HUES64 (cell line): Measurements from ENCODE around the gene SPTBN5. TPM values are rescaled to one million over a fixed set of nuclear protein-coding genes. Genes with fewer than 3 reads are reported as not detected.
A peak's percentile ranks its signal among the peaks of the same experiment; 100 is the strongest.

Source experiments
- H3K27ac ChIP-seq: 2 replicates; pipeline ENCODE4 v1.7.0; 2013; ENCODE audit warnings: low read depth, low read length, inconsistent platforms
- H3K27me3 ChIP-seq: 2 replicates; pipeline ENCODE4 v1.6.1; 2013; ENCODE audit warnings: mild to moderate bottlenecking, low read length; ENCODE audit not compliant: insufficient read depth
- H3K36me3 ChIP-seq: 2 replicates; pipeline ENCODE4 v1.6.1; 2013; ENCODE audit warnings: mild to moderate bottlenecking, low read length; ENCODE audit not compliant: insufficient read depth
- H3K4me1 ChIP-seq: 2 replicates; pipeline ENCODE4 v1.6.1; 2013; ENCODE audit warnings: mild to moderate bottlenecking, low read length, moderate library complexity; ENCODE audit not compliant: insufficient read depth
- H3K4me3 ChIP-seq: 2 replicates; pipeline ENCODE4 v1.5.1; 2013; ENCODE audit warnings: mild to moderate bottlenecking, low read length, moderate library complexity
- H3K9ac ChIP-seq: 2 replicates; pipeline ENCODE4 v1.6.1; 2013; ENCODE audit warnings: mild to moderate bottlenecking, low read depth, low read length
- H3K9me3 ChIP-seq: 2 replicates; pipeline ENCODE4 v1.6.1; 2013; ENCODE audit warnings: low read depth, low read length; ENCODE audit not compliant: insufficient read depth
- WGBS: fragments of 150-250, 120-280 bp; methylation state at CpG from one replicate; pipeline ENCODE4 v1.1.7; 2013; ENCODE audit warnings: missing lambda C conversion rate; 5-methylcytosine and 5-hydroxymethylcytosine counted together
- polyA plus RNA-seq, 2 experiments: library from polyadenylated mRNA; stranded (reverse); fragments of 50-300 nt; gene quantifications; one replicate each; pipeline ENCODE4 v1.2.3, GENCODE V29; 2013

The SPTBN5 gene
- 0.20 TPM for polyA plus RNA-seq (2013, experiment 1 of 2)
- polyA plus RNA-seq (2013, experiment 2 of 2) = 0.32 TPM

DNA sequence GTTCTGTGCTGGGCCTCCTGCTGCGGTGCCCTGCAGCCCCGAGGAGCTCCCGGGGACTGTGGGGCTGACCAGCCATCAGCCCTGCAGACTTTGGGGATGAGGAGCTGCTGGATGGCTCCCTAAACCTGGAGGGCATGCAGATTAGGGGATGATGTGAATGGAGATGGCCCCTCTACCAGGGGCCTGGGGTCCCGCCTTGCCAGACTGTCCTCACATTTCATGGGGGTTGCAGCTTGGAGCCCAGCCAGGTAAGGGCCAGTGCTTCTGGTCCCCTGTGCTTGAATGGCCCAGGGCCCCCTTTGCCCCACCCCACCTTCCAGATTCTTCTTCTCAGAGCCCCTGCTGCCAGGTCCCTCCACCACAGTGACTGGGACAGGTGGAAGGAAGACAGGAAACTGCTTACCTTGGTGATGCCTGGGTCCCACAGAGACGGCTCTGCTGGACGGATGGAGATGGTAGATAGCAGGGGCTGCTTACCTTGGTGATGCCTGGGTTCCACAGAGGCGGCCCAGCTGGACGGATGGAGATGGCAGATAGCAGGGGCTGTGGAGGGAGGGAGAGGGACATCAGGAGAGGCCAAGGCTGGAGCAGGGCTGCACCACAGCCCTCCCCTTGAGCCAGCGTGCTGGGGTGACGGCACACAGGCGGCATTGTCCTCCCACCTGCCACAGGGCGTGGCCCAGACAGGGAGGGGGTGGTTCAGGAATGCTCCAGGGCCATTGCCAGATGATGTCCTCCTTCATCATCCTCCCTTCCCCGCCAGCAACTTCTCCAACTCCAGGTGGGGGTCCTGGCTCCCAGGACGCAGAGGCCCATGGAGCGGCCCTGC lies at the start of gene SPTBN5:
Gene SPTBN5 (minus strand): TSS at position 632 of the 829 bp plus-strand sequence. CDS start 556 bp downstream, at position 76.
- Histone ChIP-seq H3K4me1 (no peaks in the 10 kb centered on the region; the same call in 1 of the 2 replicates), H3K36me3 (no peaks in the 10 kb centered on the region), H3K27ac (no peak within 1 kb of the TSS), H3K4me3 (no peak within 1 kb of the TSS), H3K9me3 (no peaks in the 10 kb centered on the region), H3K9ac (no peak within 1 kb of the TSS), H3K27me3 (no peaks in the 10 kb centered on the region)
- WGBS = 94% methylated on average over 15 of the region's 15 CpGs

DNA sequence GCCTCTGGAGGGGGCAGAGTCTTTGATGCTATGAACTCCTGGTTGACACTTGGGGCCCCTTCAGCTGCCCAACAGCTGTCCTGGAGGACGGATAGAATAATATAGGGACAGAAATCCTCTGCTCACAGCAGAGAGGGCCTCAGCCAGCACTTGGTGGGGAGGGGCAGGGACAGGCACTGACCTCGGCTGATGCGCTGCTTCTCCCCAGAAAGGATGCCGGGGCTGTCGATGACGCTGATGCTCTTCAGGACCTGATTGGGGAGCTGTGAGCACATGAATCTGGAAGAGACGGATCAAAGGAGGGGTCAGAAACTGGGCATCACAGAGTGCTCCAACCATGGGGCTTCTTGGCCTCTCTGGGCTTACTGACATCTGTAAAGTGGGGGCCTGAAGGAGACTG lies 49.0 kb upstream of the SPTBN5 start:
- H3K9me3 ChIP-seq = no peaks in the 10 kb centered on the region
- H3K36me3 ChIP-seq = peaks cover 21% of the 10 kb centered on the region
- 88% methylated on average over 7 of the region's 7 CpGs for WGBS
- no peak overlapping the region for H3K4me3 ChIP-seq
- H3K4me1 ChIP-seq = peaks cover 14% of the 10 kb centered on the region; the same call in 1 of the 2 replicates
- no peaks in the 10 kb centered on the region for H3K27me3 ChIP-seq
- no peak overlapping the region for H3K9ac ChIP-seq
- H3K27ac ChIP-seq = no peak overlapping the region

DNA sequence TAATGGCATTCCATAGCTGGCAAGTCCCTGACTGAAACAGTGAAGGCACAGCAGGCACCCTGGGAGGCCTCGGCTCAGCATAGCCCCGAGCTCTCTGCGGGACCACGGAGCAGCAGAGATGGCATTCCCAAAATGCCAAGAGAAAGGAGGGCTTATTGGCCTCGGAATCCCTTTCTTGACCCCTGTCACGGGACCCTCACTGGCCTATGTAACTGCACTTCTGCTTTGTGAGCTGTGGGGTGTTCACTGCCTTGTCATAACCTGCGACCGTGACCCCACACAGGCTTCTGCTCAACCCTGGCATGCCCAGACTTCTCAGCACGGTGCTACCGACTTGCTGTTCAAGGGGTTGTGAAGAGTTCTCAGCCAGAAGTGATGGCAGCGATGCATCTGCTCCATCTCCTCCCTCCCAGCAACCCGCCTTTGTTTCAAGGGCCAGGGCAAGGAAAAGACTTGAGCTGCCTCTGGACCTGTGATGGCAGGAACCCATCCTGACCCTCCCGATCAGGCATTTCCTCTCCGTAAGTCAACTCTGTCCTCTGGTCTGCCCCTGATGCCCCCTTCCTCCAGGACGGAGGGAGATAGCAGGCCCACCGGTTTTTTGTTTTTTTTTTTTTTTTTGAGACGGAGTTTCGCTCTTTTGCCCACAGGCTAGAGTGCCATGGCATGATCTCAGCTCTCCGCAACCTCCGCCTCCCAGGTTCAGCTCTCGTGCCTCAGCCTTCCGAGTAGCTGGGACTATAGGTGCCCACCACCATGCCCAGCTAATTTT lies 48.0 kb upstream of the SPTBN5 start:
- no peak overlapping the region for H3K9ac ChIP-seq
- no peaks in the 10 kb centered on the region for H3K9me3 ChIP-seq
- peak overlapping the region; percentile 54 for H3K27ac ChIP-seq
- H3K4me3 ChIP-seq = no peak overlapping the region
- peaks cover 21% of the 10 kb centered on the region for H3K36me3 ChIP-seq
- no peaks in the 10 kb centered on the region for H3K27me3 ChIP-seq
- H3K4me1 ChIP-seq = peaks cover 14% of the 10 kb centered on the region; the same call in 1 of the 2 replicates
- 81% methylated on average over 22 of the region's 22 CpGs for WGBS

DNA sequence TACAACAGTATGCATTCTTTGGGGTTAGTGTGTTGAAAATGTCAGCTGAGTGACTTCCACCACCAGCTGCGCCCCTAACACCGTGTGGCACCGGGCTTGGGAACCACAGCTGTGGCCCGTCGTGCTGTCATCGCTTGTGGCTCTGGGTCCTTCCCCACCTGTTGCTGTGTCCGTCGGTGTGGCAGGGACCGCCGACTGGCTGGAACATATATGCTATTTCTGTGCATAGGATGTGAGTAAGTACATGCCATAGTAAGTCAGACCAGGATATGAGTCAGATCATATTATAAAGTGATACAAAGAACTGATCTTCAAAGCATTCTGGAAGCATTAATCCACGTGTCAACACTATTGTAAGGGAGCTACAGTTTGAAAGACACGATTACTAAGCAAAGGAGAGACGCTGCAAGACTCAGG lies 46.6 kb upstream of the SPTBN5 start:
- H3K9ac ChIP-seq = no peak overlapping the region
- H3K36me3 ChIP-seq = peaks cover 21% of the 10 kb centered on the region
- H3K27ac ChIP-seq = no peak overlapping the region
- 97% methylated on average over 13 of the region's 13 CpGs for WGBS
- no peaks in the 10 kb centered on the region for H3K9me3 ChIP-seq
- H3K27me3 ChIP-seq = no peaks in the 10 kb centered on the region
- no peak overlapping the region for H3K4me3 ChIP-seq
- H3K4me1 ChIP-seq = peaks cover 14% of the 10 kb centered on the region; the same call in 1 of the 2 replicates

DNA sequence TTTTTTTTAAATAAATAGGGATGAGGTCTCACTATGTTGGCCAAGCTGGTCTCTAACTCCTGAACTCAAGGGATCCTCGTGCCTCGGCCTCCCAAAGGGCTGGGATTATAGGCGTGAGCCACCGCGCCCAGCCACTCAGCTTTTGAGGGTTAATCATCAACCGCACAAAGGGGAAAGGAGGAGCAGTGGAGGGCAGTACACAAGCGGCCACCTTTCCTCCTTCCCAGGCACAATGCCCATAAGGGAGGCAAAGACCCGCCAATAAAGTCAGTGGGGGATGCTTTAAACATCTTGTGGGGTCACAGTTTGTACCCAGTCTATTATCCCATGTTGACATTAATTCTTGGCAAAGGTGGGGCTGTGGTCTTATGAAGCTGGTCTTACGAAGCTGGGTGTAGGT lies 46.1 kb upstream of the SPTBN5 start:
- H3K9me3 ChIP-seq = no peaks in the 10 kb centered on the region
- H3K27me3 ChIP-seq = no peaks in the 10 kb centered on the region
- no peak overlapping the region for H3K27ac ChIP-seq
- peaks cover 18% of the 10 kb centered on the region; the same call in 1 of the 2 replicates for H3K4me1 ChIP-seq
- no peak overlapping the region for H3K4me3 ChIP-seq
- H3K36me3 ChIP-seq = peaks cover 21% of the 10 kb centered on the region
- WGBS = 96% methylated on average over 9 of the region's 9 CpGs
- no peak overlapping the region for H3K9ac ChIP-seq

DNA sequence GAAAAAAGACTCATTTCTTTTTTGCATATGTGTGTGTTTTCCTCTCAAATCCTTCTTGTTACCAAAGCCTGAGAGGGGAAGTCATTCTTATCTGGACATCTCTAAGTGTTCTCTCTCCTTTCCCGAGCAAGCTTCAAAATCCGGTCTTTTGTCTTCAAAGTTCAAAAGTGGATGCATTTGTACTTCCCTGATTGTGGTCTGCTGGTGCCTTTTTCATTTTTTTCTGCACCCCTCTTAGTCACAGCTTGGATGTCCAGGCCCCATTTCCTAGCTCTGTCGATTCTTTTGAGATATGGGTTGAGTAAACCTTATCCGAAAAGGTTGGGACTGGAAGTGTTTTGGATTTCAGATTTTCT lies 43.7 kb upstream of the SPTBN5 start:
- peaks cover 20% of the 10 kb centered on the region for H3K36me3 ChIP-seq
- no peaks in the 10 kb centered on the region for H3K27me3 ChIP-seq
- H3K9ac ChIP-seq = no peak overlapping the region
- WGBS = 95% methylated on average over 3 of the region's 4 CpGs
- H3K4me3 ChIP-seq = no peak overlapping the region
- H3K27ac ChIP-seq = no peak overlapping the region
- H3K4me1 ChIP-seq = peaks cover 32% of the 10 kb centered on the region
- no peaks in the 10 kb centered on the region for H3K9me3 ChIP-seq

DNA sequence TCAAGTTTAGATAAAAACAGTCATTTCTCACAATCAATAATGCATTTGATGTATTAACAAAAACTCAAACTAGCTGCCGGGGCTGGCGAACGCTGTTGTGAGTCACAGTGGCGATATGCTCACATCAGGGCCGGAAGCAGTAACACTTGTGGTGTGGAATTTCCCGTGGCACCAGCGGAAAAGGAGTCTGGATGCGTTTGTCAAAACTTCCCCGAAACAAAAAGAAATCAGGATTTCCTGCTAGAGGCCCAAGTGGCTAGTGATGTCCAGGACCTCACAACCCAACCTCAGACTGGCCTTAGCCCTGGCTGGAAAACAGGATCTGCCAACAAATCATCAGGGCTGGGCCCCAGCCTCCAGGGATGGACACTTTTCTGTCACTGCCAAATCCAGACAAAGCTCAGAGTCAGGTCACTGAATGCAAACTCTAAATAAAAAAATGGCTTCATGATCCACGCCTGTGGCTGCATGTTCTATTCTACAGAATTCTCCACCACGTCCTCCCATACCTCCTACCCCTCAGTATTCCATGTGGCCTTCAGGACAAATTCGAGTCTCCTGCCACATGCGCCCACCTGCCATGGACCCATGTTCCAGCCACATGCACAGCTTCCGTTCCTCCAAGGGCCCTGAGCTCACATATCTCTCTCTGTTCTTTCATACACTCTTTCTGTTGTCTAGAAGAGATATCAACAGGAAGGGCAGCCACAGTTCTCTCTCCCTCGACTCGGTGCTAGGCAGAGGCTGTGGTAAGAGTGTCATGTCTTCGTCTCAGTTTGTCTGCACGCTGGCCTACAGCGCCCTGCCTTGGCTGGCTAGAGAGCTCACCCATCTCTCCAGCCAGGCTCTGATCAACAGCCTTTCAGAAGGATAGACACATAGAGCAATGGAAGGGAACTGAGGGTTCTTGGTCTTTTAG lies 43.1 kb upstream of the SPTBN5 start:
- Histone ChIP-seq H3K9me3 (no peaks in the 10 kb centered on the region), H3K36me3 (peaks cover 17% of the 10 kb centered on the region), H3K4me3 (no peak overlapping the region), H3K9ac (no peak overlapping the region), H3K27me3 (no peaks in the 10 kb centered on the region), H3K27ac (no peak overlapping the region), H3K4me1 (peaks cover 32% of the 10 kb centered on the region)
- 92% methylated on average over 19 of the region's 19 CpGs for WGBS

DNA sequence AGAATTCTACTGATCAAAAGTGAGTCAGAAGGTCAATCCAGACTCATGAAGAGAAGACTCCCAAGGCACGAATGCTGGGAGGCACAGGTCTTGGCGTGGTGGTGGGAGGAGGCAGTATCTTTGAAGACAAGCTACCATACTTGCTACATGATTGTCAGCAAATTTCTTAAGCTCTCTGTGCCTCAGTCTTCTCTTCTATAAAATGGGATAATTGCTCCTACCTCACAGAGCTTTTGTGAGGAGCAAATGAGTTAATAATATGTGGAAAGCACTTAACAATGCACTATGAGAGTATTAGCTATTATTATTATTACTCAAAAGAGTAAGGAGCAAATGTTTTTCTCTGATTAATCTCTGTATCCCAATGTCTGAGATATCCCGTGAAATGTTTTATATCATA lies 42.3 kb upstream of the SPTBN5 start:
- H3K27me3 ChIP-seq = no peaks in the 10 kb centered on the region
- H3K27ac ChIP-seq = no peak overlapping the region
- peaks cover 29% of the 10 kb centered on the region for H3K4me1 ChIP-seq

DNA sequence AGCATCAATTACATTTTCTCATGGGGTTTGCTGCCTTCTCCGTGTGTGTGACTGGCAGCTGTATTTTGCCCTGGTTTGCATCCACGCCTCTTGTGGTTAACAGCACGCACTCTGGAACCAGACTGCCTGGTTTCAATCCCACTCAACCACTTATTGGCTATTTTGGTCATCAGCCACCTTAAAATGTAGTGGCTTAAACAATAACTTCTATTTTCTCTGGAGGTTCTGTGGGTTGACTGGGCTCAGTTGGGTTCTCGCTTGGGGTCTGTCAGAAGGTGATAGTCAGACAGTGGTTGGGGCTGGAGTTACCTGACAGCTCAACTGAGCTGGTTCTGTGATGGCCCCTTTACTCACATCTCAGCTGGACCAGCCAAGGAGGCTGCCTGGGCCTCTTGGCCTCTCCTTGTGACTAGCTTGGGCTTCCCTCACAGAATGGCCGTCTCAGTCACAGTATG lies 41.7 kb upstream of the SPTBN5 start:
- WGBS = 79% methylated on average over 5 of the region's 5 CpGs
- Histone ChIP-seq H3K27me3 (no peaks in the 10 kb centered on the region), H3K9ac (no peak overlapping the region), H3K27ac (no peak overlapping the region), H3K9me3 (no peaks in the 10 kb centered on the region), H3K4me1 (peaks cover 29% of the 10 kb centered on the region), H3K4me3 (no peak overlapping the region), H3K36me3 (peaks cover 7% of the 10 kb centered on the region)

More for the DNA sequence above, 42.3 kb upstream of the SPTBN5 start:
- no peak overlapping the region for H3K4me3 ChIP-seq
- H3K36me3 ChIP-seq = peaks cover 10% of the 10 kb centered on the region
- no peaks in the 10 kb centered on the region for H3K9me3 ChIP-seq
- H3K9ac ChIP-seq = no peak overlapping the region
- 98% methylated on average over 2 of the region's 3 CpGs for WGBS

DNA sequence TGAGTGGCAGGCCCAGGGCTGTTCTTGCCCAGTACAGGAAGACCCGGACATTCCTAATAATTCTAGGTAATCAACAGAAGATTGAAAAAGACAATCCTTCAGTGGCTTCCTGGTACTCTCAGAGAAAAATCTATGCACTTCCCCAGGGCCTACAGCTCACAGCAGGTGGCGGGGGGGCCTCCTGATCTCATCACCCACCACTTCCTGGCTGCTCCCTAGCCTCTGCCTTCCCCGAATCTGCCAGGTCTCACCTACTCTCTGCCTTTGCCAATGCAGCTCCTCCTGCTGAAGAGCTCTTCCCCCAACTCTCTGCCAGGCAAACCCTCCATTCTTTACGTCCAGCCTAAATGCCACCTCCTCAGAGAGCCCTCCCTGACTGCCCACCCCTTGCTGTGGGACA lies 41.0 kb upstream of the SPTBN5 start:
- 64% methylated on average over 4 of the region's 4 CpGs for WGBS
- Histone ChIP-seq H3K36me3 (0 out of 2 replicates have a peak, but pooled peaks cover under 1% of the 10 kb centered on the region), H3K4me3 (no peak overlapping the region), H3K27ac (no peak overlapping the region), H3K9ac (no peak overlapping the region), H3K4me1 (peaks cover 29% of the 10 kb centered on the region), H3K9me3 (no peaks in the 10 kb centered on the region), H3K27me3 (no peaks in the 10 kb centered on the region)
